GM19328 (cell line): ENCODE results near the gene CELSR2.
"Not testable (repeated sequence)": the region's sequence is repeated elsewhere in the genome, so short reads cannot be mapped to it uniquely, and the experiment has no call there.

Experiments used
- ATAC-seq: cut with Tn5 transposase; IDR thresholded peaks from one replicate; pipeline ENCODE4 v1.9.1; 2021; ENCODE audit warnings: mild to moderate bottlenecking, moderate library complexity; ENCODE audit not compliant: unreplicated experiment

CELSR2 gene

GRCh38 chr1:109274533-109275476 lies 25.5 kb downstream of the CELSR2 start:
- ATAC-seq: no peak

GRCh38 chr1:109275706-109276345 lies 26.5 kb downstream of the CELSR2 start:
- no peak for ATAC-seq

GRCh38 chr1:109277434-109278204 lies 28.3 kb downstream of the CELSR2 start:
- ATAC-seq: peak; percentile 70

GRCh38 chr1:109279615-109280278 lies 30.4 kb downstream of the CELSR2 start:
- no peak for ATAC-seq

- ATAC-seq: no peak
Measured at GRCh38 chr1:109280862-109281261, 31.5 kb downstream of the CELSR2 start.

GRCh38 chr1:109281680-109282496 lies 32.5 kb downstream of the CELSR2 start:
- no peak for ATAC-seq

GRCh38 chr1:109282497-109282951 lies 33.2 kb downstream of the CELSR2 start:
- ATAC-seq: no peak

DNA sequence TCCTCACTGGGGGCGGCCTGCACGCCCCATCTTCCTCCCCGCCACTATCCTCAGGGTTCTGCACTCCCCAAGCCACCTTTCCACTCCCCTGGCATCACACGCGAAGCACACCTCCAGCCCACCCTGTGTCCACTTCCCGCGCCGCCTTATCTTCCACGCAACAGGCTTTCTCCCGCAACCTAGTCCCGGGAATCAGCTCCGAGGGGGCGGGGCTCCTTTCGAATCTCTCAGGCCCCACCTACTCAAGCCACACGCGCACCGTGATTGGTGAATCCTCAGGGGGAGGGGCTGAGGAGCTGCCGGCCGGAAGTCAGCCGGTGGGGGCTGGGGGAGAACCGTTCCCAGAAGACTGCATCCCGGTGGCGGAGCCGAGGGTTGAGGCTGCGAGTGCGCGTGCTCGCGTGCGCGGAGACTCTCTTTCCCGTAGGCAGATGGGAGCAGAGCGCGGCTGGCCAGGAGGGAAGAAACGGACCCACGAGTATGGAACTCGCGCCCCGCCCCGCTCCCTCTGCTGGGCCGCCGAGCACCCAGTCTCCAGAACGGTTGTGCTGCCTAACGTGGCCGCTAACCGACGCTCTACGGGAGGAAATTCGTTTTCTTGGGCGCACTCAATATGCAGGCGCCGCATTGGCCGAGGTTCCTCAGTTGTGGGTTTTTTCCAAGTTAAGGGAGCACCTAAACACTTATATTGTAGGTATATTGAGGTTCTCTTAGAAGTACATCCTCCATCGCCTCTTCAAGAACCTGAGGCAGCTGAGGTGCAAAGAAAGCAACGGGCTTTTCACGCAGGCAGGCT lies 33.8 kb downstream of the CELSR2 start, which contains the start of gene PSRC1:
Gene PSRC1, minus strand, starts transcription at position 194 of the 796 bp plus-strand sequence.
- ATAC-seq: peak; percentile 96

DNA sequence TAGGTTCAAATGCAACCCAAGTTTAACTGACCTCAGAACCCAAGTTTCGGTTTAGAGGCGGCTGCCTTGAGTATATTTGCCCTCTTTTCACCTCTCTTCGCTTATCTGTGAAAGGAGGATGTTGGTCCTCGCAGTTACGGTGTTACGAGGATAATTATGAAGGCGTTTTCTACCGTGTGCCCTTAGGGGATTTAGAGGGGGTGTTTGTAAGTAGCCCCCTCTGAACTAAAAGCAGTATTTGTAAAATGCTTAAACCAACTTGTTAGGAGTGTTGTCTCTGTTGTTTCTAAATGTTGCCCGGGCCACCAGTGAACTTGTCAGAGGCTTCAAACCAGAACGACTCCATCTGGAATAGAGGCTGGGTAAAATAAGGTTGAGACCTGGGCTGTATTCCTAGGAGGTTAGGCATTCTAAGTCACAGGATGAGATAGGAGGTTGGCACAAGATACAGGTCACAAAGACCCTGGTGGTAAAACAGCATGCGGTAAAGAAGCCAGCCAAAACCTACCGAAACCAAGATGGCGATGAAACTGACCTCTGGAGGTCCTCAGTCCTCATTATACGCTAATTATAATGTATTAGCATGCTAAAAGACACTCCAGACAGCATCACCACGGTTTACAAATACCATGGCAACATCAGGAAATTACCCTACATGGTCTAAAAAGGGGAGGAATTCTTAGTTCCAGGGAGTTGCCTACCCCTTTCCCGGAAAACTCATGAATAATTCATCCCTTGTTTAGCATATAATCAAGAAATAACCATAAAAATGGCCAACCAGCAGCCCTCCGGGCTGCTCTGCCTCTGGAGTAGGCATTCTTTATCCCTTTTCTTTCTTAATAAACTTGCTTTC lies 34.6 kb downstream of the CELSR2 start:
- ATAC-seq: no peak

- ATAC-seq: not testable (repeated sequence)
Measured at GRCh38 chr1:109286762-109287161, 37.4 kb downstream of the CELSR2 start.

- no peak for ATAC-seq
Measured at GRCh38 chr1:109290137-109290536, 40.8 kb downstream of the CELSR2 start.

- ATAC-seq: no peak
Measured at GRCh38 chr1:109290998-109291397, 41.7 kb downstream of the CELSR2 start.

DNA sequence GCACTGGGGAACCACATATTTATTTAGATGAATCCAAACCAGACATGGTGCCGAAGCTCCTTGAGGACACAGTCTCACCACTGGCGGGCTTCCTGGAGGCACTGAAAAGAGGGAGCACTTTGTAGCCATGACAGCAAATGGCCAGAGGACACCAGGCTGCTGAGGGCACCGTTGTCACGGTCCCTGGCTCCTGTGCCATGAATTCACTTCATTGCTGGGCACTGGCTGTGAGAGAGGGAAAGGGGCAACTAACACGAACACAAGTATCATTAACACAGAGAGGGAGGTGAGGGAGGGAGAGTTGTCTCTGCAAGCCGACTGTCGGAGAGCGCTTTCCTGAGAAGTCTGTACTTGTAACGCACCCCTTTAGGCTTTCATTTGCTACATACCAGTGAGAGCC lies 43.0 kb downstream of the CELSR2 start:
- ATAC-seq: no peak

DNA sequence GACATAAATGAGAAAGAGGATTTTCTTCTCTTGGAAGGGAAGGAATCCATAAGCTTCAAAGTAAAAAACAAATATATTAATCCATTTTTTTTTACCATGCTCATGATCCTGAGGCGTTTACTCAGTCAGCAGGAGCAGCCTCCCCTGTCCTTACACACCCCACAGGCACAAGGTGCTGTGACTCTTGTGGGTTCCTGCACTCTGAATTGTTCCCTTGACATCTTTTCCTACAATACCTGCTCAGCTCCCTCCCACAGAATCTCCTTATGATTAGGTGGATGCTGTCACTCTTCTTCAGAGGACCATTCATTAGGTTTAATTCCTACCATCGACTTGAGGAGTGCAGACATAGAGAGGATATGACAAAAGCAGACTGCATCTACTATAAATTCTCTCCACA lies 43.7 kb downstream of the CELSR2 start:
- ATAC-seq: no peak

DNA sequence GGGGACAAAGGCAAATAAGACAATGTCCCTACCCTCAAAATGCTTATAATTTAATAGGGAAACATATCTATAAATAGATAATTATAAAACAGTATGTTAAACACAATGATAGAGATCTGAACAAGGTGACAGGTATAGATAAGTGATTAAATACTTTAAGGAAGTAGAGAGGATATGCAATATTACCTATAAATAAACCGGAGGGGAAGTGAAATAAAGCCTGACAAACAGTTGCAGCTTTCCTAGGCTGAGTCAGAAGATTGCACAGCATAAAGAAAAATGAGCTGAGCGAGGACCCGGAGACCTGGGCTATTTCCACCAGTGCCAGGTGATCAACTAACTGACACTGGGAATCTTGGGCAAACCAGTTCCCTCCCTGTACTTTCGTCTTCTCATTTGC lies 45.1 kb downstream of the CELSR2 start:
- no peak for ATAC-seq

DNA sequence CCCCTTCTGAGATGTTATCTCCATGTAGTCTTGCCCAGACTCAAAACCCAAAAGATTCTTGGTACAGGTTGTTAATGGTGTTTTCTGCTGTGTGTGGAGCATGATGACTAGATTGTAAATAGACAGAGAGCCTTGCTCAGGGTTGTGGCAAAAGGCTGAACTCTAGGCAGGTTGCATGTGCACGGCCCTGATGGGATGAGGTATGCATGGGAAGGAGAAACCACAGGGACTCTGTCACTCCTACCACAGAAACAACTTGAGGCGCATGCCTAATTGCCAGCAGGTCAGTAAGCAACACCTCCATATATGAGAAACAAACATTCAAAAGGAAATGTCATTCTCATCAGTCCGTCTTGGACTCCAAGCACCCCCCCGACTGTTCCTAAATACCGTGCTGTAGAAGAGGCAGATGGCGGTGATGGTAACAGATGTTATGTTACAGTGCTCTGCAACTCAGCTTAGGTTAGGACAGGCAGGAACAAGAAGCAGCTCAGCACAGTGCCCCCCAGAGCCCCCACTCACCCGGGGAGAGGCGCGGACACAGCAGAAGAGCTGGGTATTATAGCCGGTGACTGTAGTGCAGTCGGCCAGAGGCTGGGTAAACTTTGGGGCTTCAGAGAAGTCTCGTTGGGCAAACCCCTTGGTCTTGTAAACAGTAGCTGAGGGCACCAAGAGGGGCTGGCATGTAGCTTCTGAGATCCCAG lies 46.5 kb downstream of the CELSR2 start:
- ATAC-seq: no peak

DNA sequence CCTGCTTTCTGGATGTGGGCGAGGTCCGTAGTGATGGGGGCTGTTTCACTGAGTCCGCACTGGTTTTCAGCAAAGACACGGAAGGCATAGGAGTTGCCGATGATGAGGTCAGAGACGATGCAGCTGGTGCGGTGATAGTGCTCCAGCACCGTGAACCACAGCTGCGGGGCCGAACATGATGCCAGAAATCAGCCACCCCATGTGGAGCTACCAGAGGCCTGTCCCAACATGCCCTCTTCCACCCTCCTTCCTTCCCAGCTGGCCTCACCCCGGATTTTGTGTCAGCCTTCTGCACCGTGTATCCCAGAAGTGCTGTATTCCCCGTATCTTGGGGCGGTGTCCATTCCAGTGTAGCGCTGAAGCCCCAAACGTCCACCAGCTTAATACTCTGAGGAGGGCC lies 47.4 kb downstream of the CELSR2 start:
- no peak for ATAC-seq
